EL (cell line): ENCODE measurements around the gene CSGALNACT2.
A peak's percentile ranks its signal among the peaks of the same experiment; 100 is the strongest.
"Not testable (repeated sequence)": the region's sequence is repeated elsewhere in the genome, so short reads cannot be mapped to it uniquely, and the experiment has no call there.

Experiments used
- DNase-seq: peaks from one replicate; pipeline ENCODE4 v3.0.0-alpha.2; 2016

Gene CSGALNACT2, protein sequence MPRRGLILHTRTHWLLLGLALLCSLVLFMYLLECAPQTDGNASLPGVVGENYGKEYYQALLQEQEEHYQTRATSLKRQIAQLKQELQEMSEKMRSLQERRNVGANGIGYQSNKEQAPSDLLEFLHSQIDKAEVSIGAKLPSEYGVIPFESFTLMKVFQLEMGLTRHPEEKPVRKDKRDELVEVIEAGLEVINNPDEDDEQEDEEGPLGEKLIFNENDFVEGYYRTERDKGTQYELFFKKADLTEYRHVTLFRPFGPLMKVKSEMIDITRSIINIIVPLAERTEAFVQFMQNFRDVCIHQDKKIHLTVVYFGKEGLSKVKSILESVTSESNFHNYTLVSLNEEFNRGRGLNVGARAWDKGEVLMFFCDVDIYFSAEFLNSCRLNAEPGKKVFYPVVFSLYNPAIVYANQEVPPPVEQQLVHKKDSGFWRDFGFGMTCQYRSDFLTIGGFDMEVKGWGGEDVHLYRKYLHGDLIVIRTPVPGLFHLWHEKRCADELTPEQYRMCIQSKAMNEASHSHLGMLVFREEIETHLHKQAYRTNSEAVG

DNA sequence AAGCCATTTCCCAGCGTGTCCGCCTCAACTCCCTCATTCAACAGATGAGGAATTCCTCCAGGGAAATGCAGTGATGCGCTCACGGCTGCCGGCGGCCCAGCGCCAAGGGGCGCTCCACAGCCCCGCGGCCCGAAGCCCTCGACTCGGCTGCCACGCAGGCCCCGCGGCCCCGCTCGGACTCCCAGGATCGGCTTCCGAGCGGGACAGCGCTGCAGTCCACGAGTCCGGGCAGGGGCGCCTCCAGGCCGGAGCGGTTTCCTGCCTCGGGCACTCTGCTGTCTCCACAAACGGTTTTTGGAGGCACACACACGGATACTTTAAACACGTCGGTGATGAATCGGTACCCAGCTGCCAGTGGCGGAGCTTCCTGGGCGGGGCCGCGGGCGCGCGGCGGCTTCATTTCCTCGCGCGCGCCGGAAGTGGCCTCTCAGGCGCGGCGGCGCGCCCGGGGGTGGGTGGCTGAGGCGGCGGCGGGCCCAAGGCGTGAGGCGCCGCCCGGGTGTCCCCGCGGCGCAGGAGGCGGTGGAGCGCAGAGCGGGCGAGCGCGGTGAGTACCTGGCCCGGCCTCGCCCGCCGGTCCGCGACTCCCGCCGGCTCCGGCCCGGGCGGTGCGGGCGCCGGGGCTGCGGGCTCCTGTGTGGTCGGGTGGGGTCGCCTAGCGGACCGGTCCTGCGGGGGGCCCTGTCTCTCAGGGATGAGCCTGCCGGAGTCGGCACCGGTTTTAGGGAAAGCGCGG lies at the start of gene CSGALNACT2:
TSS of gene CSGALNACT2 (plus strand) at position 425 of the 736 bp plus-strand sequence. CDS start 16,705 bp downstream, outside the sequence.
- DNase-seq: peak; percentile 91

DNA sequence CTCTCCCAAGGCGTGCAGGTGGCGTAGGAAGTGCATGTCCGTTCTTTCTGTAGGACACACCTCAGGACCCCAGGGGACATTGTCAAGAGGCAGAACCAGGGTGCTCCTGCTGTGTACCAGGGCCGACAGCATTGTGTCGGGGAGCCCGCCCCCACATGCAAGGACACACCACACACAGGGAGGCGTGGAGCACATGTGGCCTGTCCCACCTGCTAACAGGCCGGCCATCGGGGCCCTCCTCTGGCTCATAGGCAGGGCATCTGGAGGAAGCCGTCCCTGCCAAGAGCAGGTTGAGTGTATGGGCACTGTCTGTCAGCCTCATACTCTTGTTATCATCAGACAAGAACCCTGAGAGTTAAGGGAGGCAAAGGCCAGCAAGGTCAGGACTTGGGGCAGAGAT lies 48.7 kb upstream of the CSGALNACT2 start:
- no peak for DNase-seq

DNA sequence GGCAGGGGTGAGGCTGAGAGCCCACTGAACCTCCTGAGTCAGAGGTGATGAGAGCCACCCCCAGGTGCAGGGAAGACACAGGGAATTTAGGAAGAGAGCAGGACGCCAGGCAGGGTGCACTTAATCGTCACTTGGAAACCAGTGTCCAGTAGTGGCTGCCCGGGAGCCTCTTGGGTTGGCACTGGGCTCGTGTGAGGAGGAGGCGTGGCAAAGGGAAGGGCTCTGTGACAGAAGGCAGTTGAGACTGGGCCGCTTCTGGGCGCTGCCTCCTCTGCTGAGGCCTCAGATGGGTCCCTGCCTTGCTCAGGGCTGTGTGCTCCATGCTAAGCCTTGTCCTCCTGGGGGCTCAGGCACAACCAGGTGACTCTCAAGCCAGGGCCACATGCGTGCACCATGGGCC lies 48.1 kb upstream of the CSGALNACT2 start:
- DNase-seq: no peak

DNA sequence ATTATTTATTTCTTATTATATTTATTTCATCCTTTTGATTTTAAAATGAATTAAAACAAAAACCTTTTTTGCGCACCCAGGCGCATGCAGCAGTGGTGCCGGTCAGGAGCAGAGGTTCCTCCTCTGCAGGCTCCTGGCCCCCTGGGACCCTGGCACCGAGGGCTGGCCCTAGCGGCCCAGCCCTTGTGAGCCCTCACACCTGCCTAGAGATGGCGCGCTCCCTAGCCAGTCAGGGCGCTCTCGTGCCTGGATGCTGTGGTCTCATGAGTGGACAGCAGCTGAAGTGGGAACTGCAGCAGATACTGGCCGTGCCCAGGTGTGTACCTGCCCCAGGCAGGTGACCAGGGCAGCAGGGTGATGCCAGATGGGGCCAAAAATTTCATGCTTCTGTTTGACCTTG lies 47.6 kb upstream of the CSGALNACT2 start:
- no peak for DNase-seq

DNA sequence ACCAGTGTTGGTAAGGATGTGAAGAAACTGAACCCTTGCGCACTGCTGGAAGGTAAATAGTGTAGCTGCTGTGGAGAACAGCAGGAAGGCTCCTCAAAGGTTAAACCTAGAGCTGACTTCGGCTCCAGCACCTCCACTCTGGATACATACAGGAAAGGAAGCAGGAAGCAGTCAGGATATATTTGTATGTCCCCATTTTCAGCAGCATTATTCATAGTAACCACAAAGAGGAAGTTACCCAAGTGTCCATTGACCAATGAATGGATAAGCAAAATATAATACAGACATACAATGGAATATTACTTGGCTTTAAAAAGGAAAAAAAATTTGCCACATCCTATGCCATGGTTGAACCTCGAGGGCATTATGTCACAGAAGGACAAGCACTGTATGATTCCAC lies 46.4 kb upstream of the CSGALNACT2 start:
- no peak for DNase-seq

DNA sequence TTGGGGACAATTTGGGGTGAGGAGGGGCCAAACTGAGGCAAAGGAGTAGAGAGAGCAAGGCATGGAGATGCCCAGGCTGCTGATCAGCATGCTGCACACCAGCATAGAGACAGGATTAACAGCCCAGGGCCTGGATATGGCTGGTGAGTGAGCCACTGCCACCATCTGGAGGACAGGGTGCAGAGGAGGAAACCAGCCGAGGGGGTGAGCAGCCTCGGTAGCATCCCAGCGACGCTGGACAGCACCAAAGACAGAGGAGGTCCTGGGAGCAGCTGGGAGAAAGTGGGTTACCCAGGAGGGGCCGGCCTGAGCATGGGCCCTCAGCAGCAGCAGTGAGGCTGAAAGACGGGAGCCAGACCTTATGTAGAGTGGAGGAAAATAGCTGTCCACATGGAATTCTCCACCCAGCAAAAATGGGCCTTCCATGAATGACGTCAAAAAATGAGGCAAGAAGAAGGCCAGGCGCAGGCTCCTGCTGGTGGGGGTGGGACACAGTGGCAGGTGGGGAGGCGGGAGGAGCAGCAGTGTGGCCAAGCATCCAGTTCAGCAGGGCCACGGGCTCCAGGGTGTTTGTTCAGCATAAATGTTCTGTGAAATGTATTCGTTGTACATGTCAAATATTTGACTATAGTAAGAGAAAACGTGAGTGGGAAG lies 44.7 kb upstream of the CSGALNACT2 start:
- DNase-seq: peak; percentile 29

DNA sequence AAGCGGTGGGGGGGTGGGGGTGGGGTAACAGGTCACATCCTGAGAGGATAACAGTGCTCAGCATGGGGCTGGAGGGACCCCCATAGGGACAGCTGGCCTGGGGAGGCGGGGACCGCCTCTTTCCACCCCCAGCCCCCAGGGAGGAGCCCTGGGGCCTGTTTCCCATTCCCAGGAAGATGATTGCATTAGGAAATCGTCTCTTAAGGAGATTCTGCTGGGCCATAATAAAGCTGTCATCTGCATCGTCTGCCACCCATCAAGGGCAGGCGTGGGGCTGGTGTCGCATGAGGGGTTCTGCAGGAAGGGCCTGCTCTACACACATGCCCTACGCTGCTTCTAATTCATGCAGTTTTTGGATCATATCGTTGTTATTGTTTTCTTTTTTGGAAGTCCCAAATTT lies 44.2 kb upstream of the CSGALNACT2 start:
- no peak for DNase-seq

DNA sequence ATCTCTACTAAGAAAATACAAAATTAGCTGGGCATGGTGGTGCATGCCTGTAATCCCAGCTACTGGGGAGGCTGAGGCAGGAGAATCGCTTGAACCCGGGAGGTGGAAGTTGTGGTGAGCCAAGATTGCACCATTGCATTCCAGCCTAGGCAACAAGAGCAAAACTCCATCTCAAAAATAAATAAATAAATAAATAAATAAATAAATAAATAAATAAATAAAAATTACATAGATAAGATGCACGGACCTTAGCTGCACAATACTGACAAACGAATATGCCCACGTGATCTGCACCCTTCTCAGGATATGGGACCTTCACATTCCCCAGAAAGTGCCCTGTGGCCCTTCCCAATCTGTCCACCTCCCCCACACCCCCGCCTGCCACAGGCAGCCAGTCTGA lies 38.9 kb upstream of the CSGALNACT2 start:
- not testable (repeated sequence) for DNase-seq

DNA sequence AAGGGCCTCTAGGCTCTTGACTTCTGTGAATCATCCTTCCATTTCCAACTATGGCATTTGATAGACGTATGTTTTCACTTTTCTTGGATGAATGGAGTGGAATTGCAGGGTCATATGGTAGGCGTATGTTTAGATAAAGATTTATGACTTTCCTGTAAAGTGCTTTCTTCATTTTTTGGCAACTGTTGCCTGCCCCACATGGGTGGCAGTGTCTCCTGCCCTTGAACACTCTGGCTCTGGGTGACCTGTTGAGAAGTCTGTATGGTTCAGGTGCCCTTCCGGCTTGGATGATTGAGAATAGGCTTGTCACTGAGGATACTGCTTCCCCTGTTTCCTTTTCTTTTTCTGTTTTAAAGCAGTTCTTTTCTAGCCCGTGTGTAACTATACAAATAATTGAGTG lies 38.3 kb upstream of the CSGALNACT2 start:
- no peak for DNase-seq

DNA sequence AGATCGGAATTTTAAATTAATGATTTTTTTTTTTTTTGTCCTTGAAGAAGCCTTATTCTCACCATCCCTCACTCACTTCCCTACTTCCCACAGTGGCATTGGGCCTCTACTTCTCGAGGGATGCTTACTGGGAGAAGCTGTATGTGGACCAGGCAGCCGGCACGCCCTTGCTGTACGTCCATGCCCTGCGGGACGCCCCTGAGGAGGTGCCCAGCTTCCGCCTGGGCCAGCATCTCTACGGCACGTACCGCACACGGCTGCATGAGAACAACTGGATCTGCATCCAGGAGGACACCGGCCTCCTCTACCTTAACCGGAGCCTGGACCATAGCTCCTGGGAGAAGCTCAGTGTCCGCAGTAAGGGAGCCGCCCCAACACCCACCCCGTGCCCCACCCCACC lies 37.9 kb upstream of the CSGALNACT2 start:
- no peak for DNase-seq

DNA sequence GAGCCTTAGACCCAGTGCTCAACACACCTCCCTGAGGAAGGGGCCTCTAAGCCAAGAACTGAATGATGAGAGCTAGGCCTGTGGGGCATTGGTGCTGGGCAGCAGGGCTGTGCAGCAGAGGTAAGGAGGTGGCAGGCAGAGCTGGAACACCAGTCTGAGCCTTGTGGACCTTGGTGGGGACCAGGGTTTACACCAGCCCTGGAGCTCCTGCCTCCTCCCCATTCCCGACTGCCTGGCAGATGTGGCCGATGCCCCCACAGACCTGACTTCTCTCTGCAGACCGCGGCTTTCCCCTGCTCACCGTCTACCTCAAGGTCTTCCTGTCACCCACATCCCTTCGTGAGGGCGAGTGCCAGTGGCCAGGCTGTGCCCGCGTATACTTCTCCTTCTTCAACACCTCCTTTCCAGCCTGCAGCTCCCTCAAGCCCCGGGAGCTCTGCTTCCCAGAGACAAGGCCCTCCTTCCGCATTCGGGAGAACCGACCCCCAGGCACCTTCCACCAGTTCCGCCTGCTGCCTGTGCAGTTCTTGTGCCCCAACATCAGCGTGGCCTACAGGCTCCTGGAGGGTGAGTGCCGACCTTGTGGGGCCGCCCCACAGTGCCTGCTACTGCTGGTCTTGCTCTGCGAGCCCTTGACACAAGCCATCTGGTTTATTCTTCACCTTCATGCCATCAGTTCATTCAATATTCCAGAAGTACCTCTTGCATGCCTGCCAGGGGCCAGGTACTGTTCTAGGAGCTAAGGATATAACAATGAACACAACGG lies 36.0 kb upstream of the CSGALNACT2 start:
- DNase-seq: no peak

DNA sequence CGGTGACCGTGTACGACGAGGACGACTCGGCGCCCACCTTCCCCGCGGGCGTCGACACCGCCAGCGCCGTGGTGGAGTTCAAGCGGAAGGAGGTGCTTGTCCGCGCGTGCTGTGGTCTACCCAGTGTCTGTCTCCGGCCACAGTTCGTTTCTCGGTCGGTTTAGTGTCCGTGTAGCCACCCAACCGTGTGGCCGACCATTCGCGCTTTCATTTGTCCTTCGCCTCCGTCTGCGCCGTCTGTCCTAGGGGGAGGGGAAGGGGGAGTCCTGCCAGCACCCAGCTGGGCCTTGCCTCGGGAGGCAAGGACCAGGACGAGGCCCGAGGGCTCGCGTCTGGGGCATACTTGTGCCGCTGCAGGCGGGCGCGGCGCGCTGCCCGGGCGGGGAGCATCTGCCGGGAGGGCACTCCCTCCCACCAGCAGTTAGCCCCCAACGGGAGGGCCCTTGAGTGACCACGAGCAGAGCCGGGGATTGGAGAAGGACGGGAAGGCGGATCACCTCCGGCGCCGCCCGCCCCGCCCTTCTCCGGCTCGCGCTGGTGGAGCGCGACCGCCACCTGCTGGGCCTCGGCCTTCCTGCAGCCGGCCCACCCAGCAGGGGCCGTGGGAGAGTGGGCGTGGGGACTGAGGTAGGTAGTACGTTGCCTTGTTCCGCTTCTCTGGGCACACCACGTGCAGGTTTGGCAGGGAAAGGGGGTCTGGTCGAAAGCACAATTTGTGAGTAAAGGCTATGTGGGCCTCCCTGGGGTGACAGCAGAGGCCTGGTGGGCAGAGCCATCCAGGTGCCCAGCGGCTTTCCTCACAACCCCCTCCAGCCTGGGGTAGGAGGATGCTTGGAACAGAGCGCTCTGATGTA lies 32.9 kb upstream of the CSGALNACT2 start:
- peak; percentile 83 for DNase-seq

DNA sequence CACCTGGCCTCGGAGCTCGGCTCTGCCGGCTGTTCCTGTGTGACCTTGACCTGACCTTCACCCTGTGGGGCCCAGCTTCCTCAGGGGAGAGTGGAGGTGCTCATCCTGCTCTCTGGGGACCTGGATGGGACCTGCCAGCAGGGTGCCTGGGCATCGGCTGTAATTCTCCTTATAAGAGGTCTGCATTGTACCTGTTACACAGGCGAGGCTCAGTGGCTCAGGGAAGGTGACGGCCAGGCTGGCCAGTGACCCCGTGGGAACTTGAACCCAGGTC lies 32.4 kb upstream of the CSGALNACT2 start:
- DNase-seq: no peak

DNA sequence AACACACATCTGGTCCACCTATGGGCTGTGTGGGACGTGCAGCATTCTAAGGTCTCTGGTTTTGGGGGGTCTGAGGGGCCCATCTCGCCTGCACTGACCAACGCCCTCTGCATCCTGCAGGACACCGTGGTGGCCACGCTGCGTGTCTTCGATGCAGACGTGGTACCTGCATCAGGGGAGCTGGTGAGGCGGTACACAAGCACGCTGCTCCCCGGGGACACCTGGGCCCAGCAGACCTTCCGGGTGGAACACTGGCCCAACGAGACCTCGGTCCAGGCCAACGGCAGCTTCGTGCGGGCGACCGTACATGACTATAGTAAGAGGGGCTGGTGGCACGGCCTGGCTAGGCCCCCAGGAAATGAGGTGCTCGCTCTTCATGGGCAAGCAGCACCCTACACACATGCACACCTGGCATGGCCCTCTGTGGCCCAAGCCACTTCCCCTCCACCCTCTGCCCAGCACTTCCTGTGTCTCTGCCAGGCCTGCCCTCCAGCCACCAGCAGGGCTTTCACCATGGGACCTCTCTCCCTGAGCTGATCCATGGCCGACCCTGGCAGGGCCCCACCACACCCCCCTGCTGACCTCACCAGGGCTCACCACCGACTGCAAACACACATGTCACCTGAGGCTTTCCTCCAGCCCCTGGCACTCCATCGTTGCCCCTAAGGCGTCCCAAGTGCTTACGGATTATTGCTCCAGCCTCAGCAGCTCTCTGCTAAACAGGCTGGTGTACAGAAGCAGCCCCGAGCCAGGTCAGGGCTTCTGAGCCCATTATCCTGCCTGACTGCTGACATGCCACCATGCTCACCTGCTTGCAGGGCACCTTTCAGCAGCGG lies 31.8 kb upstream of the CSGALNACT2 start:
- no peak for DNase-seq

DNA sequence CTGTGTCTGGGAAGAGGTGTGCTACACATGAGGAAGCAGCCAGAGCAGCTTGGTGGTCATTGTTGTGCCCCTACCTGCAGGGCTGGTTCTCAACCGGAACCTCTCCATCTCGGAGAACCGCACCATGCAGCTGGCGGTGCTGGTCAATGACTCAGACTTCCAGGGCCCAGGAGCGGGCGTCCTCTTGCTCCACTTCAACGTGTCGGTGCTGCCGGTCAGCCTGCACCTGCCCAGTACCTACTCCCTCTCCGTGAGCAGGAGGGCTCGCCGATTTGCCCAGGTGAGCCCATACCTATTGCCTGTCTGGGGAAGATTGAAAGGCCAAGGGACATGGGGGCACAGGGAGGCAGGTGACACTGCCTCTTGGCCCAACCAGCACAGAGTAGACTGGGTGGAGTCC lies 29.3 kb upstream of the CSGALNACT2 start:
- DNase-seq: no peak

DNA sequence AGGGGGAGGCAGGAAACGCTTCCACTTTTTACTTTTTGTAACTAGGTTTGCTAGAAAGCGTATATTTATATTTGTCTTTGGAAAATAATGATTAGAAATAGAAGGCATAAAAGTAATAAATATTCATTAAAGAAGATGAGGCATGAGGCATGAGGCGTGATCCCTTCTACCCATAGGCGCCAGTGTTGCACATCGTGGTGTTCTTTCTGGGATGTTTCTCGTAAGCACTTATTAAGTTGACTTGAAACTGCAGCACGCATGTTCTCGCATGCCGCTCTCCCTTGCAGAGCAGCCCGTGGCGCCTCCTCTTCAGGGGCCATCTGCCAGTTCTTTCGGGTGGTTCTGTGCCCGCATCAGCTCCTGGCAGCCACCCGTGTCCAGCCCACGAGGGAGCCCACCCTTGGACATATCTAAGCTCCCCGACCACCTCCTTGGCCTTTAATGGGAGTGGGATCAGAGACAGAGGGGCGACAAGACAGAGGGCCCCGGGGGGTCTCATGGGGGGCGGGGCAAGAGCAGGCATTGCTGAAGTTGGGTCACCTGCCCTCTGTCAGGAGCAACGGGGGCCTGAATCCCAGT lies 28.5 kb upstream of the CSGALNACT2 start:
- DNase-seq: no peak

DNA sequence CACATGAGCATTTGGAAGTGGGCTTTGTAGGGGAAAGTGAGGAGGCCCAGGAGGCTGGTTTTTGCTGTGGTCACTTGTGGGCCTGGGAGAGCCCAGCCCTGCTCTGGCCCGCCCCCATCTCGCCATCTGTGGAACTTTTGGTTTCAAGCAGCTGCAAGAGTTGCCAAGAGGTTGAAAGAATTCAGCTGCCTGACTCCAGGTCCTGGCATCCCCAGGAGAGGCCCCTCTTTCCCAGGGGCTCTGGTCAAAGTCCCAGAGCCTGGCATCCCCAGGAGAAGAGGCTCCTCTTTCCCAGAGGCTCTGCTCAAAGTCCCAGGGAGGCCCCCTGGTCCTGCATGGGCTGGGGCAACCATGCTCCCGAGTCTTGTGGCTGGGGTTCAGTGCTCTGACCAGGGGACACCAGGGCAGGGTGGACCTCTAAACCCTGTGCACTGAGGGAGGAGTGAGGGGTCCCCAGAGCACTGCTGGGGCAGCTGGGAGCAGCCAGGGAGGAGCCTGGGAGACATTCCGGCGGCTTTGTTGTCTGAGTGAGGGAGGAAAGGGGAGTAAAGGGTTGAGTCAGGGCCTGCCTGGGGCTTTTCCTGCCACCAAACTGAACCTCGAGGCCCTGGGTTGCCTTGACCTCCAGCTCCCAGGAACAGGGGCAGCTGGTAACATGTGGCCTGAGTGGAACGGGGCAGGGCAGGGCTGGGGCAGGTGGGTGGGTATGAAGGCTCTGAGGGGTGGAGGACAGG lies 27.7 kb upstream of the CSGALNACT2 start:
- DNase-seq: peak; percentile 66

DNA sequence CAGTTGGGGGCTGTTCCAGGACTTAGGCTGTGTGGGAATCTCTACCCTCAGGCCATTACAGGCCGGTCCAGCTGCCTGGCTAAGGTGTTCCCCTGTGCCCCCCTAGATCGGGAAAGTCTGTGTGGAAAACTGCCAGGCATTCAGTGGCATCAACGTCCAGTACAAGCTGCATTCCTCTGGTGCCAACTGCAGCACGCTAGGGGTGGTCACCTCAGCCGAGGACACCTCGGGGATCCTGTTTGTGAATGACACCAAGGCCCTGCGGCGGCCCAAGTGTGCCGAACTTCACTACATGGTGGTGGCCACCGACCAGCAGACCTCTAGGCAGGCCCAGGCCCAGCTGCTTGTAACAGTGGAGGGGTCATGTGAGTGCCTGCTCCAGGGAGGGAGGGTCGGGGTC lies 27.1 kb upstream of the CSGALNACT2 start:
- no peak for DNase-seq

DNA sequence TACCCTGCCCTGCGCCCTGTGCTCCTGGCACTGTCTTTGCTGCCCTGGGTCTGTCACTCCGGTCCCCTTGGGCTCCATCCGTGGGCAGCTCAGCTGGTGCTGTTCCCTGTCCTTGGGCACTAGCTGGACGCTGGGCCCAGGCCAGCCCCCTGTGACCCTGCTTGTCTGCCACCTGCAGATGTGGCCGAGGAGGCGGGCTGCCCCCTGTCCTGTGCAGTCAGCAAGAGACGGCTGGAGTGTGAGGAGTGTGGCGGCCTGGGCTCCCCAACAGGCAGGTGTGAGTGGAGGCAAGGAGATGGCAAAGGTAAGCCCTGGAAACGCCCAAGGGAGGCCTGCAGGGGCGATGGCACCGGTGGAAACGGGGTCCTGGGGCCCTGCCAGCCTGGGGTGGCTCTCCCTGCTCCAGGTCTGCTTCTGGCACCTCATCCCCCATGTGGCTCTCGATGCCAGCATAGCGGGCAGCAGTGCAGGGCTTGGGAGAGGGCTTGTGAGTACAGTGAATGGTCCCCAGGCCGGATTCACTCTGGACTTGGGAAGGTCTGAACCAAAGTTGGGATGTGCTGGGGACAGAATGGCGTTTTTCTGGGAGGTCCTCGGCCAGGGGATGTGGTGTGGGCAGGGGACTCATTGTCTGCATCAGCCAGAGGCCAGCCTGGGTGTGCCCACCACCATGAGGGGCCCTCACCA lies 26.2 kb upstream of the CSGALNACT2 start:
- DNase-seq: no peak
